HG03135 (cell line): ENCODE measurements around the gene IL11.

ENCODE experiments used
- ATAC-seq: cut with Tn5 transposase; IDR thresholded peaks from one replicate; pipeline ENCODE4 v1.9.1; 2021; ENCODE audit warnings: mild to moderate bottlenecking, moderate library complexity; ENCODE audit not compliant: unreplicated experiment

Gene IL11

DNA sequence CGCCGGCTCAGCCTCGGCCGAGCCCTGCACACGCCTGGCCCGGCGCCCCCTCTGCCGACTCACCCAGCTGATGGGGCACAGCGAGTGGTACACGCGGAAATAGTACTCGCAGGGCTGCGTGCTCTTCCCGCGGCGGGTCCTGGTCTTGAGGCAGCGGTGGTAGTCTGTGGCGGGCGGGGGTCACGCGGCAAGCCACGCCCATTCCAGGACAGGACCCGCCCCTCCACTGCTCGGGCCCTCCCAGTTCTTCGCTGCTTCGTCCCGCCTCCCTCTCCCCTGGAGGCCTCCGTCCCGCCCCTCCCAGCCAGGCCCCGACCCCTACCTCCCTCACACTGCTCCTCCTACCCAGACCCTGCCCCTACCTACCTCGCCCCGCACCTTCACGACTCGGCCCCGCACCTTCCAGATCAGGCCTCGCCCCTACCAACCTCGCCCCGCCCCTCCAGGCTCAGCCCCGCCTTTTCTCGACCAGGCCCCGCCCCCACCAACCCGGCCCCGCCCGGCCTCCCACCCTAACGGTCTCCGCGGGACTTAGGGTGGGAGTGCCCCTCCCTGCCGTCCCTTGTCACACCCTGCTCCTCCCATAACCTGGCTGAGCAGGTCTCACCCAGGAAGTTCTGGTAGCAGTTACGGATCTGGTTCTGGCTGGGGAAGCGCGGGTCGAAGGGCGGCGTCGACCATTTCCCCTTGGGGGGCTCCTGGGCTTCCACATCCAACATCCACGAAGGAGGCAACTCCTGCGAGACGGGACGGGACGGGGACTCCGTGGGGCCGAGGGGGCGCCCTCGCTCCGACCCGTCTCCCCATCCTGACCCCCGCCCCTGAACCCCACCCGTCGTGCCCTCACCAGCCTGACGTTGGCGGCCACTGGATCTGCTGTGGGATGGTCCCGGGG lies 16.2 kb downstream of the IL11 start:
- no peak for ATAC-seq

- ATAC-seq = no peak
These were observed 16.9 kb downstream of the IL11 start for GRCh38 chr19:55353356-55353802.

GRCh38 chr19:55352549-55353145 lies 17.6 kb downstream of the IL11 start:
- ATAC-seq = no peak

DNA sequence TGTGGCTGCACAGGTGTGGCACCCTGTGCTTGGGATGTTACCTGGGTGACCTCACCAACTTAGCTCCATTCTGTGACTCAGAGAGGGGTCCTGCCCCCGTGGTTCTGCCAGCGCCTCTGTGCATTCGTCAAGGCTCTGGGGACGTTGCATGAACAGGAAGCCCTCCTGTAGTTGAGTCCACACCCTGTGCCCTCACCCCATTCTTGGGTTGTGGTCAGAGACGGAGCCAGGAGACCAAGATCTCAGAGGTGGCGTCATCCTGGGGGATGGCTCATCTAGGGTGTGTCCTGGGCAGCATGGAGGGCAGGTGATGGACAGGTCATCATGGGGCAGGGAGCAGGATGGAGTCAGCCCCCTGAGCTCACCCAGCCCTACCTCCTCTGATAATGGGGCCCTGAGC lies 18.2 kb downstream of the IL11 start:
- ATAC-seq = no peak

GRCh38 chr19:55350620-55351315 lies 19.5 kb downstream of the IL11 start:
- no peak for ATAC-seq

GRCh38 chr19:55348317-55349034 lies 21.8 kb downstream of the IL11 start:
- no peak for ATAC-seq

GRCh38 chr19:55347442-55348009 lies 22.7 kb downstream of the IL11 start:
- no peak for ATAC-seq

DNA sequence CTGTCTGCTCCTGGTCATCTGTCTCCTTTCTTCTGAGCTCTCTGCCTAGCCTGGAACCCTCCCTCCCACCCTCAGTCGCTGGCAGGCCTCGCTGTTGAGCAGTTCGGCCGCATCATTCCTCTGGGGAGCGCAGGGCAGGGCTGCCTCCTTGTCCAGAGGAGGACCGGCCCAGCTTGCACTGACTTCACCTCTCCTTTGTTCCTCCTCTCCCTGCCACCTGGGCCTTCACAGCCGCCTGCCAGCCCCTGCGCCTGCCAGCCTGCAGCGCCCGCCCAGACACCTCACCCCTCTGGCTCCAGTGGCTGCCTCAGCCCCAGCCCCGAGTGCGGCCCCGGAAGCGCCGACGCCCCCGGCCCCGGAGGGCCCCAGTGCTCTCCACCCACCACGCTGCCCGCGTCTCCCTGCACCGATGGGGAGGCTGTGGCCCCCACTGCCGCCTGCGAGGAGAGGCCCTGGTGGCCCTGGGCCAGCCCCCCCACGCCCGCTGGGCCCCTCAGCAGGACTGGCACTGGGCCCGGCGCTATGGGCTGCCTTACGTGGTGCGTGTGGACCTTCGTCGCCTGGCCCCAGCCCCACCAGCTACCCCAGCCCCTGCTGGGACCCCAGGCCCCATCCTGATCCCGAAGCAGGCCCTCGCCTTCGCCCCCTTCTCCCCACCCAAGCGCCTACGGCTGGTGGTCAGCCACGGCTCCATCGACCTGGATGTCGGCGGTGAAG lies 23.4 kb downstream of the IL11 start:
- no peak for ATAC-seq

DNA sequence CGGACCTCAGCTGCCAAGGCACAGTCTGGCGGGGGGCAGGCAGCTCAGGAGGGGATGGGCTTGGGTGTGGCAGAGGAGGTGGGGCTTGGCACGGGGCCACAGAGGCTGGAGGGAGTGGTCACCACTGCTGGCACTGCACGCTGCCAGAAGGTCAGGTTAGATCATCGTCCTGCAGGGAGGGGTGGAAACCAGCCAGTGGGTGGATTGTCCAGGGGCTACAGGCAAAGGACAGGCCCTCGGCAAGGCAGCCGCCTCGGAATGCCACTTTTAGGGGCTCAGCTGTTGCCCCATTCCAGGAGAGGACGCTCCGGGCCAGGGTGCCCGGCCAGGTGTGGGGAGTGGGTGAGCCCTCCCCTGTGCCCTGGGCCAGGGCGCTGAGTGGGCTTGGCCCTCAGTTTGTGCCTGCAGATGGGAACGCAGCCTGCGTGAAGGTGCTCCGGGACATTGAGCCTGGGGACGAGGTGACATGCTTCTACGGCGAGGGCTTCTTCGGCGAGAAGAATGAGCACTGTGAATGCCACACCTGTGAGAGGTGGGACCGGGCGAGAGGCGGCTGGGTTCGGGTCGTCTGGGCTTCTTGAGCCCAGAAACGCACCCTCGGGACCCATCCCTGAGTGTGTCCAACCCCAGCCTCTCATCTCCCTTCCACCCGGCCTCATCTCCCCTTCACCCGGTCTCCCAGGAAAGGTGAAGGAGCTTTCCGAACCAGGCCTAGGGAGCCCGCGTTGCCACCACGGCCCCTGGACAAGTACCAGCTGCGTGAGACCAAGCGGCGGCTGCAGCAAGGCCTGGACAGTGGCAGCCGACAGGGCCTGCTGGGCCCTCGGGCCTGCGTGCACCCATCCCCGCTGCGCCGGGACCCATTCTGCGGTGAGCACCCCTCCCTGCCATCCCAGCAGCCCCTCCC lies 24.2 kb downstream of the IL11 start:
- ATAC-seq = no peak

- ATAC-seq = no peak
These were observed 25.0 kb downstream of the IL11 start for GRCh38 chr19:55345101-55345817.

DNA sequence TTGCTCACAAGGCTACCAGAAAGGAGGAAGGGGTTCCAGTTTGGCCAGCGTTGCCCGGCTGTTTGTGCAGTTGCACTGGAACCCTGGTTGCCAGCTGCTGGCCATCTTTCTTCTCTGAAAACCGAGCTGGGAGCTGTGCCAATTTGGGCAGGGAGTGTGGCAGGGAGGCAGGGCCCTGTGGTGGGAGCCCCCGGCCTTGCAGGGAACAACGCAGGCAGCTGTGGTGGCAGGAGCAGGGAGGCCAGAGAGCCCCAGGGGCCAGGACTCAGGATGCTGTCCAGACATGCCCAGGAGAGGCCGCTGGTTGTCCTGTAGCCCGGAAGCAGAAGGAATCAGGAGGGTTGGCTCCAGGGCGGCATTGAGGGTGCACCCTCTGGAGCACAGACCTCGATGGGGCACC lies 25.8 kb downstream of the IL11 start:
- ATAC-seq = no peak

DNA sequence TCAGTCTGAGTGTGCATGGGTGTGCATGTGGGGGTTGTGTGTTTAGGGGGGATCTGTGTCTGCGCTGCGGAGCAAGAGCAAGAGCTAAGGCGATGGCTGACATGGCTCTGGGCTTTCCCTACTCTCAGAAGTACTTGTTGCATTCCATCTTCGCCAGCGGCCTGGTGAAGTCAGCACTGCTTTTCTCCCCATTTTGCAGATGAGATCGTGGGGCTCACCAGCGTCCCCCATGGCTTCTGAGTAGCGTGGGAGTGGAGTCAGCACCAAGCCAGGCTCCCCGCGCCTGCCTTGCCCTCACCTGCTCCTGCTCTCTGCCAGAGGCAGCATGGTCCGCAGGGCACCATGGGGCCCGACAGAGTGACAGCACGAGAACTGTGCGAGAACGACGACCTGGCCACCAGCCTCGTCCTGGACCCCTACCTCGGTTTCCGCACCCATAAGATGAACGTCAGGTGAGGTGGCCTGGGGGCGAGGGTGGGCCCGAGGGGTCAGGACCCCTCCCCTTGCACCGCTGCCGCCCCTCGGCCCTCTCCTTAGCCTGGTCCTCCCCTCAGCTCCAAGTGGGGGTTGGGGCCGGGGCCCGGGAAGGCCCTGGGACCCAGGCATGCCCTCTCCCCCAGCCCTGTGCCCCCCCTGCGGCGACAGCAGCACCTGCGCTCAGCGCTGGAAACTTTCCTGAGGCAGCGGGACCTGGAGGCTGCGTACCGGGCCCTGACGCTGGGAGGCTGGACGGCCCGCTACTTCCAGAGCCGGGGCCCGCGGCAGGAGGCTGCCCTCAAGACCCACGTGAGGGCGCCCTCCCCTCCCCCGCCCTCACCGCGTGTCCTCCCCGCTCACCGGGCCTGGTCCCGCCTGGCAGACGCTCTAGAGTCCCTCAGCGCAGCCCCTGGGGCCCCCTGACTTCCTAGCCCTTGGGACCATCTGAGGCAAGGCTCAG lies 28.4 kb downstream of the IL11 start:
- no peak for ATAC-seq

DNA sequence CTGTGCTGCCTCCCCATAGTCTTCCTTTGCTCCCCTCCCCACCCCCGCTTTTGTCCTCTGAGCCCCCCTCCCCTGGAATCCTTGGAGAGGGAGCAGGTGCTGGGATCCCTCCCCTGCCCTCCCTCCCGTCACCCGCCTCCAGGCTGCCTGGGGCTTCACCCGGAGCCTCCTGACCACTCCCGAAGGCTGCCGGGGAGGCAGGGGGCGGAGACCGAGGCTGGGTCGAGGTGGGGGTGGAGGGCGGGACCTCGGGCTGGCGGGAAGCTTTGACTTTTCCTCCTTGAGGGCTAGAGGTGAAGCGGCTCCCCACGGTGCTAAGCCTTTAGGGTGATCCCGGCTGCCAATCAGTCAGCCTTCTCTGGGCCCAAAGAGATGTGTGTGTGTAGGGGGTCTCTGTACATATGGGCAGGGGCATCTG lies 29.1 kb downstream of the IL11 start:
- no peak for ATAC-seq

DNA sequence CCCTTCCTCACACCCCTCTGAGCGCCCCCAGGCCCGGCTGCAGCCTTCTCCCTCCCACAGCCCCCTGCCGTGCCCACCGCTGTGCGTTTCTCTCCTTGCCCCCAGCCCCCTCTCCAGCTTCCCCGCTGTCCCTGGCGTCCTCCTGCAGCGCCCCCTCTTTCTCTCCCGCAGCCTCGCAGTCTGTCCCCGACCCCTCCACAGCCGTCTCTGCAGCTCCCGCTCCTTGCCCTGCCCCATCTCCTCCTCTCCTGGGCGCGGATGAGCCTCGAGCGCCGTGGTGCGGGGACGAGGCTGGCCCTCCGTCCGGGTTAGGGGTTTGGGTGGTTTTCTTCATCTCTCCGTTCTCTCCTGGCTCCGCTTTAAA lies 29.5 kb downstream of the IL11 start:
- ATAC-seq = no peak

GRCh38 chr19:55339889-55340783 lies 30.1 kb downstream of the IL11 start:
- no peak for ATAC-seq

GRCh38 chr19:55339105-55339888 lies 31.0 kb downstream of the IL11 start, which contains the start of gene KMT5C:
Gene KMT5C, plus strand, starts transcription at chr19:55339876. Its CDS starts 2,061 bp downstream, at chr19:55341937.
- peak; percentile 80 for ATAC-seq
